MM.1S (cell line): Measurements from ENCODE around the gene HGFAC.

Experiments used
- CTCF ChIP-seq: fragments of 300-600 bp; sonication (generic); IDR thresholded peaks from 2 replicates; pipeline ENCODE4 v1.5.1; 2016; ENCODE audit warnings: antibody characterized with exemption, low read length, mixed read lengths
- EZH2 ChIP-seq: fragments of 300-600 bp; sonication (generic); optimal IDR thresholded peaks from 2 replicates; pipeline ENCODE3; 2017; ENCODE audit warnings: low read depth, mild to moderate bottlenecking, antibody characterized with exemption, low read length, mixed read lengths
- EZH2phosphoT487 ChIP-seq: fragments of 300-600 bp; sonication (generic); IDR thresholded peaks from 2 replicates; pipeline ENCODE4 v1.6.1; 2018; ENCODE audit warnings: antibody characterized with exemption, low read length

- peak; percentile 38 for TF ChIP-seq CTCF
- TF ChIP-seq EZH2 = no peak
- TF ChIP-seq EZH2phosphoT487 = no peak
Observed at GRCh38 chr4:3452376-3452775, 10.6 kb downstream of the HGFAC start.
